Neural progenitor cell (in vitro differentiated cells): ENCODE data around the gene SMIM22. TPM values are rescaled to one million over a fixed set of nuclear protein-coding genes. Genes with fewer than 3 reads are reported as not detected.

ENCODE experiments used
- DNase-seq: peaks from one replicate; pipeline ENCODE4 v3.0.0-alpha.2; 2016; ENCODE audit warnings: low spot score
- H2AFZ ChIP-seq: fragments of 200-600 bp; sonication (generic); replicated peaks from 2 replicates; pipeline ENCODE4 v1.6.1; 2016; ENCODE audit warnings: antibody characterized with exemption
- H3F3A ChIP-seq: fragments of 200-600 bp; sonication (generic); 2 replicates; pipeline ENCODE4 v1.6.1; 2016; ENCODE audit warnings: antibody characterized with exemption, low read depth
- H3K27ac ChIP-seq: fragments of 200-600 bp; sonication (generic); 2 replicates; pipeline ENCODE4 v1.5.1; 2016; ENCODE audit warnings: mild to moderate bottlenecking
- H3K27me3 ChIP-seq: fragments of 200-600 bp; sonication (generic); 2 replicates; pipeline ENCODE4 v1.6.1; 2016; ENCODE audit warnings: mild to moderate bottlenecking, moderate library complexity
- H3K36me3 ChIP-seq: fragments of 200-600 bp; sonication (generic); 2 replicates; pipeline ENCODE4 v1.5.1; 2016
- H3K4me1 ChIP-seq: fragments of 200-600 bp; sonication (generic); 2 replicates; pipeline ENCODE4 v1.6.1; 2016; ENCODE audit warnings: mixed run types
- H3K4me2 ChIP-seq: fragments of 200-600 bp; sonication (generic); 2 replicates; pipeline ENCODE4 v1.6.1; 2016
- H3K4me3 ChIP-seq: fragments of 200-600 bp; sonication (generic); 2 replicates; pipeline ENCODE4 v1.5.1; 2016
- H3K79me2 ChIP-seq: fragments of 200-600 bp; sonication (generic); 2 replicates; pipeline ENCODE4 v1.6.1; 2016; ENCODE audit warnings: low read depth
- H3K9ac ChIP-seq: fragments of 200-600 bp; sonication (generic); 2 replicates; pipeline ENCODE4 v1.6.1; 2016
- H3K9me3 ChIP-seq: fragments of 200-600 bp; sonication (generic); 2 replicates; pipeline ENCODE4 v1.5.1; 2016; ENCODE audit warnings: low read depth
- H4K20me1 ChIP-seq: fragments of 200-600 bp; sonication (generic); 2 replicates; pipeline ENCODE4 v1.6.1; 2016; ENCODE audit warnings: low read depth
- H3K27ac Mint-ChIP-seq: 3 replicates; pipeline ENCODE4 v1.8.0; 2021; ENCODE audit warnings: mixed read lengths
- H3K27me3 Mint-ChIP-seq: 2 replicates; pipeline ENCODE4 v1.8.0; 2022; ENCODE audit warnings: low read depth, mild to moderate bottlenecking, inconsistent platforms, moderate library complexity, mixed read lengths; ENCODE audit not compliant: insufficient read depth
- H3K36me3 Mint-ChIP-seq: 3 replicates; pipeline ENCODE4 v1.8.0; 2021; ENCODE audit warnings: mixed read lengths
- H3K4me1 Mint-ChIP-seq: 3 replicates; pipeline ENCODE4 v1.8.0; 2021; ENCODE audit warnings: mixed read lengths
- H3K4me3 Mint-ChIP-seq: 3 replicates; pipeline ENCODE4 v1.8.0; 2021; ENCODE audit warnings: mild to moderate bottlenecking, moderate library complexity, mixed read lengths
- H3K9me3 Mint-ChIP-seq: 3 replicates; pipeline ENCODE4 v1.8.0; 2020; ENCODE audit warnings: mixed read lengths
- CTCF ChIP-seq: fragments of 200-600 bp; sonication (generic); IDR thresholded peaks from 2 replicates; pipeline ENCODE4 v1.5.1; 2017; ENCODE audit warnings: antibody characterized with exemption, mild to moderate bottlenecking
- EZH2 ChIP-seq: fragments of 200-600 bp; sonication (generic); IDR thresholded peaks from 2 replicates; pipeline ENCODE4 v1.6.1; 2017; ENCODE audit warnings: antibody characterized with exemption, mild to moderate bottlenecking, moderate library complexity
- EZH2phosphoT487 ChIP-seq: fragments of 200-600 bp; sonication (generic); IDR thresholded peaks from 2 replicates; pipeline ENCODE4 v1.6.1; 2017; ENCODE audit warnings: antibody characterized with exemption
- total RNA-seq: library from RNA; depleted of rRNA; stranded (reverse); fragments of >200 nt; gene quantifications from 2 replicates; pipeline ENCODE4 v1.2.3, GENCODE V29; 2015; ENCODE audit warnings: low replicate concordance

Gene SMIM22
- total RNA-seq = not detected in 2 replicates

GRCh38 chr16:4795181-4795827 is at the start of gene SMIM22:
TSS of gene SMIM22 (plus strand) at chr16:4795369. CDS start at chr16:4795735, 366 bp downstream.
- no peak within 1 kb of the TSS for H3K4me2 ChIP-seq
- no peak within 1 kb of the TSS for H3K4me3 Mint-ChIP-seq
- H3K4me3 ChIP-seq = no peak within 1 kb of the TSS
- H2AFZ ChIP-seq = no peak within 1 kb of the TSS
- H3K4me1 ChIP-seq = no peaks in the 10 kb centered on the region
- H3K27ac ChIP-seq = no peak within 1 kb of the TSS
- no peaks in the 10 kb centered on the region for H4K20me1 ChIP-seq
- H3K36me3 ChIP-seq = no peaks in the 10 kb centered on the region
- H3K27me3 Mint-ChIP-seq = peaks cover 7% of the 10 kb centered on the region
- TF ChIP-seq CTCF (no peak), EZH2phosphoT487 (no peak), EZH2 (no peak)
- H3K36me3 Mint-ChIP-seq = peaks cover 3% of the 10 kb centered on the region
- no peaks in the 10 kb centered on the region for H3K27me3 ChIP-seq
- no peaks in the 10 kb centered on the region for H3K9me3 Mint-ChIP-seq
- no peaks in the 10 kb centered on the region for H3K4me1 Mint-ChIP-seq
- H3F3A ChIP-seq = no peaks in the 10 kb centered on the region
- no peaks in the 10 kb centered on the region for H3K9me3 ChIP-seq
- no peaks in the 10 kb centered on the region for H3K79me2 ChIP-seq
- no peak for DNase-seq
- H3K27ac Mint-ChIP-seq = peak within 1 kb of the TSS; percentile 14
- H3K9ac ChIP-seq = no peak within 1 kb of the TSS

DNA sequence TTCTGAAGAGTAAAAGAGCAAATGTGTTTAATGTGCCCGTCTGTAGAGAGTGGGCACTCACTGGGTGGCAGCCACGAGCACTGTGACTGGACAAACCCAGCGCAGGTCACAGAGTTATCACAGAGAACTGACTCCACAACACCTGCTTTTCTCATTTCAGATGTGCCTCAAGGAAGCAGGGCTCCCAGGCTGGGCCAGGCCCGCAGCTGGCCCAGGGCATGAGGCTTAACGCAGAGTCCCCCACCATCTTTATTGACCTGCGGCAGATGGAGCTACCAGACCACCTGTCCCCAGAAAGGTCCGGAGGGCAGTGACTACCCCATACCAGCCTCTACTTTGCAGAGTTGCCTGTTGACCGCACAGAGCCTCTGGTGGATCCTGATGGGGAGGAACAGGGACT is 49.0 kb upstream of the SMIM22 start:
- no peaks in the 10 kb centered on the region for H4K20me1 ChIP-seq
- H2AFZ ChIP-seq = no peak overlapping the region
- no peak overlapping the region for H3K27ac ChIP-seq
- no peak overlapping the region for H3K9ac ChIP-seq
- no peak for DNase-seq
- H3K36me3 ChIP-seq = no peaks in the 10 kb centered on the region
- Mint-ChIP-seq H3K27ac (peak overlapping the region; percentile 46), H3K4me1 (peaks cover 5% of the 10 kb centered on the region), H3K36me3 (no peaks in the 10 kb centered on the region), H3K9me3 (no peaks in the 10 kb centered on the region), H3K4me3 (no peak overlapping the region), H3K27me3 (peaks cover 10% of the 10 kb centered on the region)
- peaks cover 30% of the 10 kb centered on the region for H3F3A ChIP-seq
- H3K79me2 ChIP-seq = no peaks in the 10 kb centered on the region
- H3K4me2 ChIP-seq = no peak overlapping the region
- no peaks in the 10 kb centered on the region for H3K27me3 ChIP-seq
- H3K4me3 ChIP-seq = no peak overlapping the region
- no peaks in the 10 kb centered on the region for H3K9me3 ChIP-seq
- H3K4me1 ChIP-seq = peaks cover 20% of the 10 kb centered on the region
- TF ChIP-seq CTCF (no peak), EZH2 (no peak), EZH2phosphoT487 (no peak)

- peak; percentile 47 for DNase-seq
- Mint-ChIP-seq H3K27me3 (peaks cover 8% of the 10 kb centered on the region), H3K9me3 (no peaks in the 10 kb centered on the region), H3K36me3 (no peaks in the 10 kb centered on the region), H3K4me1 (peaks cover 5% of the 10 kb centered on the region), H3K4me3 (no peak overlapping the region), H3K27ac (no peak overlapping the region)
- Histone ChIP-seq H4K20me1 (no peaks in the 10 kb centered on the region), H3K27ac (peak overlapping the region; percentile 77), H2AFZ (no peak overlapping the region), H3F3A (peaks cover 30% of the 10 kb centered on the region), H3K27me3 (no peaks in the 10 kb centered on the region), H3K9ac (peak overlapping the region; percentile 8), H3K4me3 (no peak overlapping the region), H3K9me3 (no peaks in the 10 kb centered on the region), H3K79me2 (no peaks in the 10 kb centered on the region), H3K36me3 (no peaks in the 10 kb centered on the region), H3K4me1 (peaks cover 20% of the 10 kb centered on the region), H3K4me2 (peak overlapping the region; percentile 8)
- TF ChIP-seq CTCF (no peak), EZH2phosphoT487 (no peak), EZH2 (no peak)
Measured at GRCh38 chr16:4746991-4747574, 48.1 kb upstream of the SMIM22 start.
